ENCODE data around the gene YWHAH. TPM values are rescaled to one million over a fixed set of nuclear protein-coding genes. Genes with fewer than 3 reads are reported as not detected.

Gene YWHAH
- total RNA-seq, 1 donor from 2014 or later: 139 TPM

GRCh38 chr22:31983911-31984656 is 39.7 kb downstream of the YWHAH start:
- Histone ChIP-seq H3K27ac (no peak overlapping the region), H3K36me3 (no peaks in the 10 kb centered on the region), H3K9me3 (no peaks in the 10 kb centered on the region), H3K4me3 (no peak overlapping the region), H3K27me3 (no peaks in the 10 kb centered on the region), H3K4me1 (no peaks in the 10 kb centered on the region)
- no peak for TF ChIP-seq CTCF (IDR thresholded peaks at IDR 0.05)
- intact Hi-C loops (cut with DNase I): no loop called here
- DNase-seq (ENCODE audit: low spot score in 2 of 2): no peak

- H3K9me3 ChIP-seq: no peaks in the 10 kb centered on the region
- intact Hi-C loops (cut with DNase I): no loop called here
- H3K4me3 ChIP-seq: no peak overlapping the region
- no peak for TF ChIP-seq CTCF (IDR thresholded peaks at IDR 0.05)
- H3K4me1 ChIP-seq: no peaks in the 10 kb centered on the region
- no peak overlapping the region for H3K27ac ChIP-seq
- no peaks in the 10 kb centered on the region for H3K27me3 ChIP-seq
- DNase-seq (ENCODE audit: low spot score in 2 of 2): no peak
- no peaks in the 10 kb centered on the region for H3K36me3 ChIP-seq
These were observed 42.9 kb downstream of the YWHAH start for GRCh38 chr22:31987218-31987617.

- no peak for DNase-seq (ENCODE audit: low spot score in 2 of 2)
- Histone ChIP-seq H3K36me3 (no peaks in the 10 kb centered on the region), H3K27me3 (no peaks in the 10 kb centered on the region), H3K4me3 (no peak overlapping the region), H3K9me3 (no peaks in the 10 kb centered on the region), H3K27ac (no peak overlapping the region), H3K4me1 (no peaks in the 10 kb centered on the region)
- intact Hi-C loops (cut with DNase I): no loop called here
- TF ChIP-seq CTCF (IDR thresholded peaks at IDR 0.05): no peak
These were observed 46.9 kb downstream of the YWHAH start for GRCh38 chr22:31991102-31991839.

- no peak overlapping the region for H3K27ac ChIP-seq
- H3K4me1 ChIP-seq: no peaks in the 10 kb centered on the region
- intact Hi-C loops (cut with DNase I): no loop called here
- no peaks in the 10 kb centered on the region for H3K27me3 ChIP-seq
- no peak for TF ChIP-seq CTCF (IDR thresholded peaks at IDR 0.05)
- H3K36me3 ChIP-seq: no peaks in the 10 kb centered on the region
- H3K9me3 ChIP-seq: no peaks in the 10 kb centered on the region
- DNase-seq (ENCODE audit: low spot score in 2 of 2): no peak
- no peak overlapping the region for H3K4me3 ChIP-seq
These were observed 50.7 kb downstream of the YWHAH start for GRCh38 chr22:31995046-31995445.

- H3K36me3 ChIP-seq: no peaks in the 10 kb centered on the region
- intact Hi-C loops (cut with DNase I): no loop called here
- H3K9me3 ChIP-seq: no peaks in the 10 kb centered on the region
- H3K4me1 ChIP-seq: no peaks in the 10 kb centered on the region
- no peak for TF ChIP-seq CTCF (IDR thresholded peaks at IDR 0.05)
- H3K27ac ChIP-seq: no peak overlapping the region
- no peaks in the 10 kb centered on the region for H3K27me3 ChIP-seq
- no peak for DNase-seq (ENCODE audit: low spot score in 2 of 2)
- no peak overlapping the region for H3K4me3 ChIP-seq
These were observed 51.5 kb downstream of the YWHAH start for GRCh38 chr22:31995807-31996206.
